ENCODE results near the gene PZP.

GRCh38 chr12:9106610-9107541, 101.3 kb downstream of the PZP start:
- TF ChIP-seq POLR2A (IDR thresholded peaks at IDR 0.05; ENCODE audit: low read length), result no peak
- TF ChIP-seq GATA1 (IDR thresholded peaks at IDR 0.05; ENCODE audit: low read depth, low read length), result no peak
